ENCODE data around the gene FARS2. TPM values are rescaled to one million over a fixed set of nuclear protein-coding genes. Genes with fewer than 3 reads are reported as not detected.

Gene FARS2
- total RNA-seq, 1 donor from 2014 or later = 8.2 TPM

- DNase-seq (ENCODE audit: low read depth) = no peak
- Histone ChIP-seq H3K27me3 (ENCODE audit: control insufficient read depth, insufficient read depth, low read length) (no peaks in the 10 kb centered on the region), H3K4me3 (ENCODE audit: low read depth, low read length) (no peak overlapping the region), H3K36me3 (ENCODE audit: control insufficient read depth, insufficient read depth, low read length) (no peaks in the 10 kb centered on the region)
- no peak for TF ChIP-seq CTCF (IDR thresholded peaks at IDR 0.05; ENCODE audit: insufficient read depth, low read length, poor library complexity, severe bottlenecking)
Measured at GRCh38 chr6:5664149-5664548, 402.8 kb downstream of the FARS2 start.

- Histone ChIP-seq H3K36me3 (ENCODE audit: control insufficient read depth, insufficient read depth, low read length) (no peaks in the 10 kb centered on the region), H3K27me3 (ENCODE audit: control insufficient read depth, insufficient read depth, low read length) (no peaks in the 10 kb centered on the region), H3K4me3 (ENCODE audit: low read depth, low read length) (no peak overlapping the region)
- no peak for DNase-seq (ENCODE audit: low read depth)
- TF ChIP-seq CTCF (IDR thresholded peaks at IDR 0.05; ENCODE audit: insufficient read depth, low read length, poor library complexity, severe bottlenecking) = no peak
Measured at GRCh38 chr6:5665173-5665572, 403.9 kb downstream of the FARS2 start.

- TF ChIP-seq CTCF (IDR thresholded peaks at IDR 0.05; ENCODE audit: insufficient read depth, low read length, poor library complexity, severe bottlenecking) = no peak
- no peaks in the 10 kb centered on the region for H3K36me3 ChIP-seq (ENCODE audit: control insufficient read depth, insufficient read depth, low read length)
- no peaks in the 10 kb centered on the region for H3K27me3 ChIP-seq (ENCODE audit: control insufficient read depth, insufficient read depth, low read length)
- DNase-seq (ENCODE audit: low read depth) = no peak
- no peak overlapping the region for H3K4me3 ChIP-seq (ENCODE audit: low read depth, low read length)
Measured at GRCh38 chr6:5665667-5666066, 404.4 kb downstream of the FARS2 start.

- H3K36me3 ChIP-seq (ENCODE audit: control insufficient read depth, insufficient read depth, low read length) = no peaks in the 10 kb centered on the region
- H3K27me3 ChIP-seq (ENCODE audit: control insufficient read depth, insufficient read depth, low read length) = no peaks in the 10 kb centered on the region
- TF ChIP-seq CTCF (IDR thresholded peaks at IDR 0.05; ENCODE audit: insufficient read depth, low read length, poor library complexity, severe bottlenecking) = no peak
- H3K4me3 ChIP-seq (ENCODE audit: low read depth, low read length) = no peak overlapping the region
- no peak for DNase-seq (ENCODE audit: low read depth)
Measured at GRCh38 chr6:5666695-5667094, 405.4 kb downstream of the FARS2 start.

- no peak for TF ChIP-seq CTCF (IDR thresholded peaks at IDR 0.05; ENCODE audit: insufficient read depth, low read length, poor library complexity, severe bottlenecking)
Measured at GRCh38 chr6:5667737-5668136, 406.4 kb downstream of the FARS2 start.

GRCh38 chr6:5670381-5670780, 409.1 kb downstream of the FARS2 start:
- H3K4me3 ChIP-seq (ENCODE audit: low read depth, low read length) = no peak overlapping the region
- no peak for DNase-seq (ENCODE audit: low read depth)
- H3K36me3 ChIP-seq (ENCODE audit: control insufficient read depth, insufficient read depth, low read length) = no peaks in the 10 kb centered on the region
- no peak for TF ChIP-seq CTCF (IDR thresholded peaks at IDR 0.05; ENCODE audit: insufficient read depth, low read length, poor library complexity, severe bottlenecking)
- H3K27me3 ChIP-seq (ENCODE audit: control insufficient read depth, insufficient read depth, low read length) = no peaks in the 10 kb centered on the region

More at GRCh38 chr6:5667737-5668136, 406.4 kb downstream of the FARS2 start:
- Histone ChIP-seq H3K4me3 (ENCODE audit: low read depth, low read length) (no peak overlapping the region), H3K27me3 (ENCODE audit: control insufficient read depth, insufficient read depth, low read length) (no peaks in the 10 kb centered on the region), H3K36me3 (ENCODE audit: control insufficient read depth, insufficient read depth, low read length) (no peaks in the 10 kb centered on the region)
- DNase-seq (ENCODE audit: low read depth) = no peak

Measured in kidney epithelial cell (primary cell).